Common myeloid progenitor, CD34-positive (primary cell): ENCODE measurements around the gene LMOD3.

ENCODE experiments used
- CTCF ChIA-PET: fragments of 350-600 bp; sonication (Branson Sonifier 250); formaldehyde crosslinking; loops from one replicate; lab custom pipeline; 2021; ENCODE audit warnings: antibody characterized with exemption; lab: Charles Lee
- POLR2A ChIA-PET: fragments of 350-600 bp; sonication (Branson Sonifier 250); formaldehyde crosslinking; loops from one replicate; lab custom pipeline; 2021; ENCODE audit warnings: antibody characterized with exemption; lab: Charles Lee
- DNase-seq, 3 donors: peaks; one replicate each; pipeline versions ENCODE4 v3.0.0 to v3.0.0-alpha.2; 2013
- H3K27ac ChIP-seq, 2 experiments: 1 replicate in 1 of 2; 2 replicates in 1 of 2; pipeline ENCODE4 v1.7.0; 2013; ENCODE audit warnings: inconsistent platforms in 2 of 2, low read length in 2 of 2, mild to moderate bottlenecking in 2 of 2, low read depth in 1 of 2, moderate library complexity in 1 of 2; ENCODE audit not compliant: severe bottlenecking in 2 of 2, insufficient read depth in 1 of 2, poor library complexity in 1 of 2
- H3K27me3 ChIP-seq, 5 experiments: replicated peaks in 2 of 5; 1 replicate in 3 of 5; 2 replicates in 2 of 5; pipeline versions ENCODE4 v1.6.1 to v1.7.0; 2013; ENCODE audit warnings: low read length in 4 of 5, mild to moderate bottlenecking in 2 of 5, moderate library complexity in 2 of 5, inconsistent platforms in 1 of 5; ENCODE audit not compliant: insufficient read depth in 5 of 5, control insufficient read depth in 4 of 5
- H3K36me3 ChIP-seq, 4 experiments: 1 replicate in 2 of 4; 2 replicates in 2 of 4; pipeline versions ENCODE4 v1.6.1 to v1.7.0; 2013; ENCODE audit warnings: low read length in 3 of 4, control low read depth in 1 of 4, mild to moderate bottlenecking in 1 of 4; ENCODE audit not compliant: control insufficient read depth in 4 of 4, insufficient read depth in 4 of 4
- H3K4me1 ChIP-seq, 4 experiments: 1 replicate in 3 of 4; 2 replicates in 1 of 4; pipeline versions ENCODE4 v1.6.1 to v1.7.1; 2013; ENCODE audit warnings: low read length in 3 of 4, mild to moderate bottlenecking in 3 of 4, control low read depth in 1 of 4, inconsistent platforms in 1 of 4, moderate library complexity in 1 of 4; ENCODE audit not compliant: control insufficient read depth in 4 of 4, insufficient read depth in 4 of 4; ENCODE audit errors: control extremely low read depth in 1 of 4
- H3K4me3 ChIP-seq, 7 experiments: 1 replicate in 4 of 7; 2 replicates in 3 of 7; pipeline versions ENCODE4 v1.5.1 to v1.7.0; 2013; ENCODE audit warnings: mild to moderate bottlenecking in 7 of 7, low read length in 6 of 7, moderate library complexity in 6 of 7, inconsistent platforms in 2 of 7, low read depth in 2 of 7, control low read depth in 1 of 7; ENCODE audit not compliant: insufficient read depth in 4 of 7, control insufficient read depth in 1 of 7; ENCODE audit errors: extremely low read depth in 1 of 7
- H3K9me3 ChIP-seq, 5 experiments: 1 replicate in 4 of 5; 2 replicates in 1 of 5; pipeline versions ENCODE4 v1.6.1 to v1.7.1; 2013; ENCODE audit warnings: low read length in 4 of 5, mild to moderate bottlenecking in 2 of 5, inconsistent platforms in 1 of 5, low read depth in 1 of 5, moderate library complexity in 1 of 5; ENCODE audit not compliant: control insufficient read depth in 4 of 5, insufficient read depth in 2 of 5; ENCODE audit errors: control extremely low read depth in 1 of 5
- WGBS: methylation state at CpG from one replicate; pipeline ENCODE4 v1.1.5; 2013; ENCODE audit not compliant: insufficient coverage; 5-methylcytosine and 5-hydroxymethylcytosine counted together

LMOD3 gene

DNA sequence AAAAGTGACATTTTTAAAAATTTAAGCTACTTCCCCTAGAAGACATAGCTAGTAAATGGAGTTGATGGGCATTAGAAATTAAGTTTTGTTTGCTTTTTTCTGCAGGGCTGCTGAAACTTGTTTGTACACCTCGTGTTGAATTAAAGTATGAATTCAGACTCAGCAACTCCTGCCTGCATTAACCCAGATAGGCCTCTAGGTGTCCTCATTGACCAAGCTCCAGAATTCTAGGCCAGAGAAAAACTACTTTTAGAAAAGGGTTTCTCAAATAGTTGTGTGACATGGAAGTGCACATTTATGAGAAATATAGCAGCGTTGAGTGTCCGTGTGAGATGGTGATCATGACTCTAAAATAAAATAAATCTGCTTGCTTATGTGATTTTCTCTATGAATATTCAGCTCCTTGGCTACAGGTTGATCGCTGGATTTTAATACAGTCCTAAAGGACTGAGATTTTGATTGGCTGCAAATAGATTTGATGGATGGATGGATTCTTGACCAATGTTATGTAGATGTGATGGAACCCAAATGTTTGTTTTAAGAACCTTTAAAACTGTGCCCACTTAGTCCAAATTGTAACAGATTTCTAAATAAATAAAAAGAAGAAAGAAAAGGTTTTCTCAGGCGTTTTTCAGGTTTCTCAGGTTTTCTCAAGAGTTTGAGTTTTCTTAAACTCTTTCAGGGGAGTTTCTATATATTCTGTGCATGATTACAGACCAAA lies 39.4 kb upstream of the LMOD3 start:
- Histone ChIP-seq H3K9me3 (no peaks in the 10 kb centered on the region), H3K36me3 (no peaks in the 10 kb centered on the region), H3K27ac (no peak overlapping the region), H3K27me3 (no peaks in the 10 kb centered on the region), H3K4me3 (no peak overlapping the region), H3K4me1 (no peaks in the 10 kb centered on the region)
- DNase-seq, result peak; percentile 49 to 73 (median 65)
- WGBS, result 40% methylated on average over 3 of the region's 5 CpGs
- CTCF ChIA-PET, result interaction anchor here (0.6 to 9.4 kb wide), 35 partner anchors 9 to 510 kb away, joined by 3 to 98 read pairs (median 4); partner anchors contain the start of gene ARL6IP5
- POLR2A ChIA-PET, result no interaction called here

DNA sequence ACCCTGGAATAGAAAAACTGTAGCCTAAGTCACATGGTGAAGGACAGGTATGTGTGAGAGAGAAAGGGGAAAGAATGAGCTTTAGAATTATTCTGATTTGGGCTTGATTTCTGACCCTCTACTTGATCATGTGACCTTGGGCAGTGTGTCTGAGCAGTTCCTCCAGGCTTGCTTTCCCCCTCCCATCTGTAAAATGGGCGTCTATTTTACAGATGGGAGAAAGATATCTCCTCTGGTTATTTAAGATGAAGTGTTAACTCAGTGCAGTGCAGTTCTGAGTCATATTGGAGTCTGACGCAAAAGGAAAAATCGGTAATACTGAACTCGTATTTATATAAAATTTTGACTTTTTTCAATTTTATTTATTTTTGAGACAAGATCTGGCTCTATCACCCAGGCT lies 38.1 kb upstream of the LMOD3 start:
- H3K4me3 ChIP-seq, result no peak overlapping the region
- CTCF ChIA-PET, result interaction anchor here (0.7 to 9.4 kb wide), 16 partner anchors 12 to 512 kb away, joined by 3 to 98 read pairs (median 5); no protein-coding TSS in a partner anchor
- no peaks in the 10 kb centered on the region for H3K9me3 ChIP-seq
- no peak for DNase-seq
- no peak overlapping the region for H3K27ac ChIP-seq
- WGBS, result no CpG with 5 or more reads among the region's 4 CpGs
- H3K27me3 ChIP-seq, result no peaks in the 10 kb centered on the region
- H3K4me1 ChIP-seq, result no peaks in the 10 kb centered on the region
- POLR2A ChIA-PET, result interaction anchor here (0.6 kb wide), 1 partner anchor 163 kb away, joined by 3 read pairs; no protein-coding TSS in a partner anchor
- no peaks in the 10 kb centered on the region for H3K36me3 ChIP-seq

DNA sequence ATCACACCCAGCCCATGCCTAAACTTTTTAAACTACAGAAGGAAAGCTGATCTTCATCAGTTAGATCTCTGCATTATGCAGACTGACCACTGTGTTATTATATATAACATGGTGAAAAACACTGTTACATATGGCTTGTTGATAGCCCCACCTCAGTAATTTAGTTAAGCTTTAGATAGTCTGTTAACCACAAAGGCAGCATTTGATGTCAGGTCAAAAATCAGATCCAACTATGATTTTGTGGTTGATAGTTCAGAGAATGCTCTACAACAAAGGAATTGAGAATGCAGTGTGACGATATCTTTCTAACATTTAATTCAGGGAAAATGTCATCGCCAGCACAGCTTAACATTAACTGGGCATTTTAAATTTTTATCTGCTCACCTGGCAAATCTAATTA lies 37.7 kb upstream of the LMOD3 start:
- no peaks in the 10 kb centered on the region for H3K36me3 ChIP-seq
- no peak overlapping the region for H3K4me3 ChIP-seq
- H3K4me1 ChIP-seq, result no peaks in the 10 kb centered on the region
- no peak overlapping the region for H3K27ac ChIP-seq
- POLR2A ChIA-PET, result interaction anchor here (0.6 kb wide), 1 partner anchor 164 kb away, joined by 3 read pairs; no protein-coding TSS in a partner anchor
- no CpG with 5 or more reads among the region's 2 CpGs for WGBS
- no peaks in the 10 kb centered on the region for H3K9me3 ChIP-seq
- DNase-seq, result no peak
- H3K27me3 ChIP-seq, result no peaks in the 10 kb centered on the region
- CTCF ChIA-PET, result interaction anchor here (0.7 to 9.4 kb wide), 11 partner anchors 10 to 512 kb away, joined by 3 to 98 read pairs (median 5); no protein-coding TSS in a partner anchor

DNA sequence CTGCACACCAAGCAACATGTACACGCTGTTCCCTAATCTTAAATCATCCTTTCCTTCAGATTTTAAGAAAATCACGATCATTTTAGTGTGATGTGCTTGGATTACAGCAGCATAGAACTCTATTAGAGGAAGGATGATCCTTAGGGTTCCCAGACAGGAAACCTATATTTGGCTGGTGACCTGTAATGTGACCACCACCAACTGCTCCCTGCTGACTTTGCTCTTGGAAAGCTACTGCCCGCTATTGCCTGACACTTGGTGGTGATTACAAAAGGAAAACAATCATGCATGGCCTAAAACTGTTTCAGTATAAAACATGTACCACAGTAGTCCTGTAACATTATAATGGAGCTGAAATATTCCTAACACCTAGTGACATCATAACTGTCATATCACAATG lies 27.2 kb upstream of the LMOD3 start:
- POLR2A ChIA-PET, result no interaction called here
- Histone ChIP-seq H3K27ac (no peak overlapping the region), H3K4me1 (peaks cover 0 to 10% (median 3%) of the 10 kb centered on the region in 4 experiments), H3K9me3 (no peaks in the 10 kb centered on the region), H3K27me3 (no peaks in the 10 kb centered on the region), H3K4me3 (no peak overlapping the region), H3K36me3 (no peaks in the 10 kb centered on the region)
- 100% methylated on average over 1 of the region's 3 CpGs for whole genome bisulfite sequencing
- CTCF ChIA-PET, result no interaction called here
- no peak for DNase-seq

DNA sequence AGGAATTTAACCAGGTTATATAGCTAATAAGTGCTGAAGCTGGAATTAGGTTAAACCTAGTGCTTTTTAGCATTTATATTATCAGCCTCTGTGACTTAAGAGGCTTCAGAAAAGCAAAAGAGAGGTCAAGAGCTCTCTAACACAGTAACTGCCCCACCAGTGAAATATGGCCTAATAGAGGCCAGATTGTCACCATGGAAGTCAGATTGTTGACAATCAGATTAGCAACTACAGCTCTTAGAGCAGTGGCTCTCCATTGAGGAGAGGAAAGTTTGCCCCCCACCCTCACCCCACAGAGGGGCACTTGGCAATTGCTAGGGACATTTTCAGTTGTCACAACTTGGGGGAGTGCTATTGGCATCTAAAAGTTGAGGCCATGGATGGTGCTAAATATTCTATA lies 23.3 kb upstream of the LMOD3 start:
- Histone ChIP-seq H3K9me3 (no peaks in the 10 kb centered on the region), H3K4me1 (peaks cover 0 to 13% (median 3%) of the 10 kb centered on the region in 4 experiments), H3K27me3 (no peaks in the 10 kb centered on the region), H3K27ac (no peak overlapping the region), H3K4me3 (no peak overlapping the region), H3K36me3 (no peaks in the 10 kb centered on the region)
- CTCF ChIA-PET, result interaction anchor here (0.7 to 1.5 kb wide), 6 partner anchors 12 to 36 kb away, joined by 4 to 9 read pairs (median 5); partner anchors contain the start of gene LMOD3
- POLR2A ChIA-PET, result no interaction called here
- no peak for DNase-seq

DNA sequence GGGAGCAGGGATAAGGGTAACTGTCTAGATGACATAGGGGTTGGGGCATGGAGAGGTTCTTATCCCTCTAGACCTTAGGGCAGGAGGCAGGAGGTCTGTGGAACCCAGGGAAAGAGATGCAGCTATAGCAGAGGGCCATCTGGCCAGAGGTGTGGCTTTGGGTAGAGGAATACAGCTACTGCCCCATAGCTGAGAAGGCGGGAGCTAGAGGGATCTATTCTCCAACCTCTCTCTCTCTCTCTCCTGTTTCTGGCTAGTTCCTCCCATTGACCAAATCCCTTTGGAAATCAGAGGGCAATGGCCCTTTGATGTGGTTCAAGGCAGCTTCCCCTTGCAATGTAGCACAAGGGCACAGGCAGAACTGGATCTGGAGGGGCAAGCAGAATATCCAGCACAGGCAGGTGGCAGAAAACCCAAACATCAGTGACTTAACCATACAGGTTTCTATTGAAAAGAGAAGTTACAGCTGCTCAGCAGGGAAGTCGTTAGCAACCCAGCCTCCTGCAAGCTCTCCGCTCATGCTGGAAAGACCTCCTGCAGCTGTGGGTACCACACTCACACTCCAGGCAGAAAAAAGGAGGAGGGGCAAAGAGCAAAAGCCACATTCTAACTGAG lies 22.3 kb upstream of the LMOD3 start:
- POLR2A ChIA-PET, result no interaction called here

DNA sequence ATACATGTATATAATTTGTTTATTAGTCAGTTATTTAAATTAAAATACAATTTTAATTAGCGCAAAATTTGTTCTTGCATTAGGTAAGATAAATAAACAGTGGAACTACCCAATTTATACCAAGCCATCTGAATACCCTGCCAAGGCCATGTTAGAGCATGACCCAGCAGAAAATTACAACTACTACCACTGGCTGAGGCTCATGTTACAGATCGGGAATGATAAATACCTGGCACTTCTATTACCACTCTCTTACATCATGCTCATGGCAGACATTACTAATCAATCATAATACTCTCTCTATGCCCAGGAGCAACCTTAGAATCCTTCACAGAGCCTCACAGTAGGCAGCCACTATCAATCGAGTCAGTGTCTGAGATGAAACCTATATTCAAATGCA lies 21.2 kb upstream of the LMOD3 start:
- POLR2A ChIA-PET, result no interaction called here
- Histone ChIP-seq H3K4me3 (no peak overlapping the region), H3K9me3 (no peaks in the 10 kb centered on the region), H3K27ac (no peak overlapping the region), H3K36me3 (no peaks in the 10 kb centered on the region), H3K4me1 (peaks cover 0 to 13% (median 3%) of the 10 kb centered on the region in 4 experiments), H3K27me3 (no peaks in the 10 kb centered on the region)
- 100% methylated on average over 1 of the region's 3 CpGs for WGBS
- CTCF ChIA-PET, result no interaction called here
- DNase-seq, result peak in 2 of 3 donors; percentile 3 to 17

More for the DNA sequence above, 22.3 kb upstream of the LMOD3 start:
- no peak overlapping the region for H3K27ac ChIP-seq
- DNase-seq, result peak; percentile 29 to 83 (median 74)
- H3K27me3 ChIP-seq, result no peaks in the 10 kb centered on the region
- no peaks in the 10 kb centered on the region for H3K9me3 ChIP-seq
- peaks cover 0 to 13% (median 3%) of the 10 kb centered on the region in 4 experiments for H3K4me1 ChIP-seq
- 24% methylated on average over 3 of the region's 3 CpGs for WGBS
- H3K4me3 ChIP-seq, result no peak overlapping the region
- CTCF ChIA-PET, result interaction anchor here (0.7 to 1.5 kb wide), 8 partner anchors 10 to 35 kb away, joined by 3 to 9 read pairs (median 5); partner anchors contain the start of gene LMOD3
- H3K36me3 ChIP-seq, result no peaks in the 10 kb centered on the region
